Ovary (tissue), 9 donors: Measurements from ENCODE around the gene ANKMY1. TPM values are rescaled to one million over a fixed set of nuclear protein-coding genes. Genes with fewer than 3 reads are reported as not detected.
"Not testable (repeated sequence)": the region's sequence is repeated elsewhere in the genome, so short reads cannot be mapped to it uniquely, and the experiment has no call there.

Source experiments
- DNase-seq, 5 donors: peaks; one replicate each; pipeline ENCODE4 v3.0.0-alpha.2; 2019 to 2020
- H3K27ac ChIP-seq, 2 donors: fragments of 200-600 bp; one replicate each; pipeline versions ENCODE4 v1.5.1 to v1.8.0; 2019 to 2022
- H3K27me3 ChIP-seq: fragments of 200-600 bp; one replicate; pipeline ENCODE4 v1.8.0; 2022
- H3K36me3 ChIP-seq: fragments of 200-600 bp; sonication (generic); one replicate; pipeline ENCODE4 v1.5.1; 2019
- H3K4me1 ChIP-seq: one replicate; pipeline ENCODE4 v1.8.1; 2013; ENCODE audit warnings: mild to moderate bottlenecking, moderate library complexity; ENCODE audit not compliant: insufficient read depth
- H3K4me3 ChIP-seq: fragments of 200-600 bp; sonication (generic); one replicate; pipeline ENCODE4 v1.5.1; 2017
- H3K9me3 ChIP-seq, 2 donors: fragments of 200-600 bp in 1 of 2; sonication (generic) in 1 of 2; one replicate each; pipeline versions ENCODE4 v1.5.1 to v1.8.1; 2013 to 2019; ENCODE audit warnings: mild to moderate bottlenecking in 1 of 2, moderate library complexity in 1 of 2
- EP300 ChIP-seq: sonication (generic); formaldehyde crosslinking; IDR thresholded peaks from one replicate; pipeline ENCODE4 v1.6.1; 2017; ENCODE audit warnings: antibody characterized with exemption
- POLR2A ChIP-seq: fragments of 450-650 bp; IDR thresholded peaks from one replicate; pipeline ENCODE4 v1.6.1; 2017; ENCODE audit warnings: antibody characterized with exemption, mild to moderate bottlenecking, moderate library complexity
- WGBS, 3 donors: extraction: QIAGEN DNeasy Blood & Tissue Kit in 1 of 3; methylation state at CpG; one replicate each; pipeline versions ENCODE4 v1.1.5 to v1.1.7; 2013 to 2017; 5-methylcytosine and 5-hydroxymethylcytosine counted together
- intact Hi-C, 4 donors: fragments of 100-400 bp; cut with DNase I; formaldehyde crosslinking; loops; one replicate each; pipeline versions ENCODE4 v1.11.0 to v1.15.1; 2022 to 2023
- polyA plus RNA-seq, 2 donors: library from polyadenylated mRNA; stranded (reverse); fragments of 200-250 nt in 1 of 2; fragments of 350-450 nt in 1 of 2; fragmentation: Illumina TruSeq in 1 of 2; extraction: RNeasy Lipid Tissue Mini Kit (QIAGEN cat#74804) in 1 of 2; gene quantifications; one replicate each; pipeline ENCODE4 v1.2.3, GENCODE V29; 2013 to 2014
- total RNA-seq, 7 donors: library from RNA; depleted of rRNA in 2 of 7; stranded (reverse); fragments of >200 nt in 2 of 7; fragmentation: NEBNext Ultra II Directional in 3 of 7; extraction: Animal tissue kit (Norgen Biotek cat#: 25700) in 3 of 7; gene quantifications; one replicate each; pipeline versions ENCODE4 v1.1.0 to v1.2.4, GENCODE V29; 2016 to 2023
- TF ChIP-seq, protein P1 (sequence below), 3 donors: fragments of 450-650 bp in 2 of 3; fragments of 200-600 bp in 1 of 3; IDR thresholded peaks; one replicate each; pipeline versions ENCODE4 v1.5.1 to v1.8.0; 2016 to 2022; ENCODE audit warnings: antibody characterized with exemption in 3 of 3, mild to moderate bottlenecking in 1 of 3
- donor health status: DM: no; HTN: no; CAD: no; lungs with moderate emphysema.
- donor health status: DM: no; HTN: no; CAD: no.
- donor health status: Bipolar disorder and iron deficiency.
- donor health status: DM: yes; HTN: yes; CAD: no.
- donor health status: DM: no; HTN: no; CAD: no.
- donor health status: DM: yes; HTN: yes; CAD: no.

Gene ANKMY1
- total and polyA plus RNA-seq, 9 donors: 11.5 to 24.2 (median 19.0) TPM

DNA sequence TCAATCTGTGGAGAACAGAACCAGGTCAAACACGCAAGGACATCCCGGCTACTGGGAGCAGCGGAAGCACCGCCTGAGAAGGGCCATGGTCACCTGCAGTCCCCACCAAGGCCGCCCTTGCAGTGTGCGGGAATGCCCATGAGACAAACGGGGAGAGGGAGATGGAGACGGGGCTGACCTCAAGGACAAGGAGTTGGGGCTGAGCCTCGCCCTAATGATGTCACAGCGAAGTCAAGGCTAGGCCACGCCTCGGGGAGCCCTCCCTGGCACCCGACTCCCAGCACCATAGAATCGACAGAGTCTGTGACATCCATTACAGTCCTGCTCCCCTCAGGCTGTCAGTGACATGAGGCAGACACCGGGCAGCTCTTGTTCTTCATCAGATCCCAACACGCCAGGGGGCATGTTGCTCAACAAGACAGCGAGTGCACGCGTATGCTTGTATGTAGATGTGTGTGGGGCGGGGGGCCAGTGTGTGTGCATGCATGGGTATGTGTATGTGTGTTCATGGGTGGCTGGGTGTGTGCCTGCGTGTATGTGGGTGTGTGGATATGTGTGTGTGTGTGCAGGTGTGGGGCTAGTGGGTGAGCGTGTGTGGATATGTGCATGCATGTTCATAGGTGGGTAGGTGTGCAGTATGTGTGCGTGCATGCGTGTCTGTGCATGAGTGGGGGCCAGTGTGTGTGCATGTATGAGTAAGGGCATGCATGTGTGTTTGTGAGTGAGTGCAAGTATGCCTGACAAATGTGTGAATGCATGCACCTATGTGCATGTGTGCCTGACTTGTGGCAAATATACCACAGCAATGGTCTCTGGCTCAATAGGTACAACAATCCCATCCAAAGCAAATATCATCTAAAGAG is 57.0 kb downstream of the ANKMY1 start:
- no peak for TF ChIP-seq EP300
- TF ChIP-seq, protein P1, sequence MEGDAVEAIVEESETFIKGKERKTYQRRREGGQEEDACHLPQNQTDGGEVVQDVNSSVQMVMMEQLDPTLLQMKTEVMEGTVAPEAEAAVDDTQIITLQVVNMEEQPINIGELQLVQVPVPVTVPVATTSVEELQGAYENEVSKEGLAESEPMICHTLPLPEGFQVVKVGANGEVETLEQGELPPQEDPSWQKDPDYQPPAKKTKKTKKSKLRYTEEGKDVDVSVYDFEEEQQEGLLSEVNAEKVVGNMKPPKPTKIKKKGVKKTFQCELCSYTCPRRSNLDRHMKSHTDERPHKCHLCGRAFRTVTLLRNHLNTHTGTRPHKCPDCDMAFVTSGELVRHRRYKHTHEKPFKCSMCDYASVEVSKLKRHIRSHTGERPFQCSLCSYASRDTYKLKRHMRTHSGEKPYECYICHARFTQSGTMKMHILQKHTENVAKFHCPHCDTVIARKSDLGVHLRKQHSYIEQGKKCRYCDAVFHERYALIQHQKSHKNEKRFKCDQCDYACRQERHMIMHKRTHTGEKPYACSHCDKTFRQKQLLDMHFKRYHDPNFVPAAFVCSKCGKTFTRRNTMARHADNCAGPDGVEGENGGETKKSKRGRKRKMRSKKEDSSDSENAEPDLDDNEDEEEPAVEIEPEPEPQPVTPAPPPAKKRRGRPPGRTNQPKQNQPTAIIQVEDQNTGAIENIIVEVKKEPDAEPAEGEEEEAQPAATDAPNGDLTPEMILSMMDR (IDR thresholded peaks at IDR 0.05): no peak
- no peak for TF ChIP-seq POLR2A
- Histone ChIP-seq H3K27ac (no peak overlapping the region), H3K27me3 (no peaks in the 10 kb centered on the region), H3K9me3 (no peaks in the 10 kb centered on the region), H3K4me1 (no peaks in the 10 kb centered on the region), H3K4me3 (no peak overlapping the region), H3K36me3 (no peaks in the 10 kb centered on the region)
- no peak for DNase-seq
- intact Hi-C loops: loop anchor here in 1 of 4 donors (10.0 kb wide), 1 partner anchor 114 kb away; no protein-coding TSS in a partner anchor
- 89 to 94% (median 92%) methylated on average over 24 of the region's 24 CpGs for WGBS, 3 donors

DNA sequence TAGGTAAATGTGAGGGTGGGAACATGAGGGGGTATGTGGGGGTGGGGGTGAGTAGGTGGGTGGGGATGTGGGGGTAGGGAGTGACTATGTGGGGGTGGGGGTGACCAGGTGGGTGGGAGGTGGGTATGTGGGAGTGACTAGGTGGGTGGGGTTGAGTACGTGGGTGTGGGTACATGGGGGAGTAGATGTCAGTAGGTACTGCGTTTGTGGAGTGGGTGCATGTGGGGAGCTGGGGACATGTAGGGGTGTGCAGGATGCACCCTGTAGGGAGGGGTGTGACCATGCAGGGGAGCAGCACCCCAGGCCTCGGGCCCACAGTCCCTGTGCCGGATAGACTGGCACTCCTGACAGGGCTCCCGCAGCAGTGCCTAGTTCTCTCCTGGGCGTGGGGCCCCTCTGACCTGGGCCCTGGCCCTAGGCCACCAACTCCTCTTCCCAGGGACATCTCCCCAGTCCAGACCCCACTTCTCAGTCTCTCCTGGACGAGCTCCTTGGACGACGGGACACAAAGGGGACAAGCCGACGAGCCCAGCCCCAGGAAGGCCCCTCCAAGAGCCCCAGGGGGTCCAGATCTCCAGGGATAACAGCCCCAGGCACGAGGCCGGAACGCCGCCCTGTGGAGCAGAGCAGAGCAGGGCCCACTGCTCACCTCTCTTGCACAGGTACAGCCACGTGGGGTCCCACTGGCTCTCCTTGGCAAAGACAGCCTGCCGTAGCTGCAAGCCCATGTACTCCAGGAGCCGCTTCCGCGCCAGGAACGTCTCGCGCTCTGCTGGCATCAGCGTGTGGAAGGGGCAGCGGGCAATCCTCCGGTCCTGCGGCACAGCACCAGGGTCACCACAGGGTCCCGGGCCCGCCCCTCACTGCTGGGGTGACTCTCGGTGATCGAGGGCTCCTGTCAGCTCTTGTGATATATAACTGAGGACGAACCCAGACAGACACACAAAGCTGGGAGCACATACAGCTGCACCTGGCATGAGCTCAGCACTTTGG is 58.2 kb downstream of the ANKMY1 start:
- H3K27me3 ChIP-seq: no peaks in the 10 kb centered on the region
- intact Hi-C loops: loop anchor here in 1 of 4 donors (10.0 kb wide), 1 partner anchor 115 kb away; no protein-coding TSS in a partner anchor
- no peaks in the 10 kb centered on the region for H3K9me3 ChIP-seq
- H3K4me3 ChIP-seq: no peak overlapping the region
- no peak for TF ChIP-seq EP300
- TF ChIP-seq POLR2A: no peak
- TF ChIP-seq, protein P1 (IDR thresholded peaks at IDR 0.05): no peak
- H3K27ac ChIP-seq: no peak overlapping the region
- H3K4me1 ChIP-seq: no peaks in the 10 kb centered on the region
- DNase-seq: no peak
- 88 to 91% (median 88%) methylated on average over 21 to 32 of the region's 32 CpGs for WGBS, 3 donors
- H3K36me3 ChIP-seq: no peaks in the 10 kb centered on the region

DNA sequence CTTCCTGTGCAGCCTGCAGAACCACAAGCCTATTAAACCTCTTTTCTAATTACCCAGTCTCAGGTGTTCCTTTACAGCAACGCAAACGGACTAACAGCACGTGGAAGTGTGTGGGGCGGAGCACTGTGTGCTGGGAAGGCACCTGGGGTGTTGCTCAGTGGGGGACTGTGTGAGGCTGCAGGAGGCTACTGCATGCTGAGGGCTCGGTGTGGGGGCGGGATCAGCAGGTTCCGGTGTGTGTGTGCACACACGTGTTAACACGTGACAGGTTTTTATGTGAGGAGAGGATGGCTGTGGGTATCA is 58.9 kb downstream of the ANKMY1 start:
- no peak overlapping the region for H3K27ac ChIP-seq
- DNase-seq: no peak
- H3K9me3 ChIP-seq: no peaks in the 10 kb centered on the region
- TF ChIP-seq POLR2A (no peak), EP300 (no peak)
- TF ChIP-seq, protein P1 (IDR thresholded peaks at IDR 0.05): no peak
- H3K4me3 ChIP-seq: no peak overlapping the region
- H3K27me3 ChIP-seq: no peaks in the 10 kb centered on the region
- H3K4me1 ChIP-seq: no peaks in the 10 kb centered on the region
- intact Hi-C loops: no loop called here
- WGBS, 3 donors: 87 to 90% (median 90%) methylated on average over 9 of the region's 9 CpGs
- H3K36me3 ChIP-seq: no peaks in the 10 kb centered on the region

DNA sequence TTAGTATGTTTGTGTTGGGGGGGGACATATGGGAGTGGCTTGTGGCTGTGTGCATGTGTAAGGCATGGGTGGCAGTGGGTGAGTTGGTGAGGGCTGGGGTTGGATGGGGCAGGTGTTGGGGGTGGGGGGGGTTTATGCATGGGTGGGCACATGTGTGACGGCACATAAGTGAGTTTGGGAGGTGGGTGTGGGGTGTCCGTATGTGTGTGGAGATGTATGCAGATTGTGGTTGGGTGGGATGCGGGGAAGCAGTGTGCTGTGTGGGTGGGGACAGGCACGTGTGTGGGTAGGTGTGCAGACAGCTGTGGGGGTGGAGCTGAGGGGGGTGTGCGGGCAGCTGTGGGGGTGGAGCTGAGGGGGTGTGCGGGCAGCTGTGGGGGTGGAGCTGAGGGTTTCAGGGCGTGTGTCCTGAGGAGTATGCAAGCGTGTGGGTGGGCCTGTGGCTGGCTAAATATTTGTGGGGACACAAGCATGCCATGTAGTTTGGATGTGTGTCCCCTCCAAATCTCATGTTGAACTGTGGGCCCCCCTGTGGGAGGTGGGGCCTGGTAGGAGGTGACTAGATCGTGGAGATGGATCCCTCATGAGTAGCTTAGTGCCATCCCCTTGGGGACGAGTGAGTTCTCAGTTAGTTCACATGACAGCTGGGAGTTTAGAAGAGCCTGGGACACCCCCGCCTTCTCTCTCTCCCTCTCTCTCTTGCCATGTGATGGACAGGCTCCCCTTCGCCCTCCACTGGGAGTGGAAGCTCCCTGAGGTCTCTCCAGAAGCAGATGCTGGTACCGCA is 59.4 kb downstream of the ANKMY1 start:
- Histone ChIP-seq H3K4me3 (no peak overlapping the region), H3K36me3 (no peaks in the 10 kb centered on the region), H3K27ac (no peak overlapping the region), H3K9me3 (no peaks in the 10 kb centered on the region), H3K27me3 (no peaks in the 10 kb centered on the region), H3K4me1 (no peaks in the 10 kb centered on the region)
- no peak for DNase-seq
- intact Hi-C loops: no loop called here
- no peak for TF ChIP-seq EP300
- WGBS, 3 donors: 80 to 86% (median 84%) methylated on average over 13 of the region's 13 CpGs

DNA sequence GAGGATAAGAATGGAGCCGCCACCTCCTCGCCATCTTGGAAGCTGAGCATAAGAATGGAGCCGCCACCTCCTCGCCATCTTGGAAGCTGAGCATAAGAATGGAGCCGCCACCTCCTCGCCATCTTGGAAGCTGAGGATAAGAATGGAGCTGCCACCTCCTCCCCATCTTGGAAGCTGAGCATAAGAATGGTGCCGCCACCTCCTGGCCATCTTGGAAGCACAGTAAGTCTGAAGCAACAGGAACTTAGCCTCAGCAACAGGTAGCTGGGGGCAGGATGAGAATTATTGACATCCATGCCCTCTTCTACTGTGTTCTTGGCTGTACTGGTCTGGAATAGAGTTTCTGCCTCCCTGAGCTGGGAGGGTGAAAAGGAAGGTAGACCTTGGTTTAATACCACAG is 60.7 kb downstream of the ANKMY1 start:
- H3K27me3 ChIP-seq, DNase-seq, H3K4me3 ChIP-seq, H3K27ac ChIP-seq, intact Hi-C loops, H3K4me1 ChIP-seq, H3K9me3 ChIP-seq, H3K36me3 ChIP-seq: not testable (repeated sequence)
- 96 to 98% (median 98%) methylated on average over 7 of the region's 7 CpGs for whole genome bisulfite sequencing, 3 donors

DNA sequence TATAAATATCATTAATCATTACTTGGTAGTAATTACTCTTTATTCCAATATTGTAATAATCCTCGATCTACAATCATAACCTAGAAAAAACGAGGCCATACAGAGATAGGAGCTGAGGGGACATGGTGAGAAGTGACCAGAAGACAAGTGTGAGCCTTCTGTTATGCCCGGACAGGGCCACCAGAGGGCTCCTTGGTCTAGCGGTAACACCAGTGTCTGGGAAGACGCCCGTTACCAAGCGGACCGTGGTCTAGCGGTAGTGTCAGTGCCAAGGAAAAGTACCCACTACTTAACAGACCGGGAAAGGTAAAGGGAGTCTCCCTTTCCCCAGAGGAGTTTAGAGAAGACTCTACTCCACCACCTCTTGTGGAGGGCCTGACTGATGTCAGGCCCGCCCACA is 62.8 kb downstream of the ANKMY1 start:
- H3K27me3 ChIP-seq, H3K4me3 ChIP-seq, H3K27ac ChIP-seq, H3K4me1 ChIP-seq, H3K36me3 ChIP-seq, DNase-seq, intact Hi-C loops, H3K9me3 ChIP-seq: not testable (repeated sequence)
- WGBS, 3 donors: 76 to 88% (median 83%) methylated on average over 11 of the region's 11 CpGs
